OCI-LY3 (cell line): ENCODE measurements around the gene EPG5.

Experiments
- H2AFZ ChIP-seq: fragments of 200-600, 300-600 bp; shearing (Covaris generic); 2 replicates; pipeline ENCODE4 v1.6.0; 2014; ENCODE audit warnings: antibody characterized with exemption, low read depth, low read length
- H3K27ac ChIP-seq: fragments of 200-600, 300-600 bp; sonication (generic); 2 replicates; pipeline ENCODE4 v1.5.1; 2014; ENCODE audit warnings: mild to moderate bottlenecking, low read length, moderate library complexity, mixed read lengths
- H3K27me3 ChIP-seq: fragments of 200-600, 300-600 bp; sonication (generic); 2 replicates; pipeline ENCODE4 v1.6.1; 2014; ENCODE audit warnings: low read depth, low read length, mixed read lengths
- H3K36me3 ChIP-seq: fragments of 200-600, 300-600 bp; sonication (generic); replicated peaks from 2 replicates; pipeline ENCODE3; 2014; ENCODE audit warnings: low read depth, low read length, mixed read lengths
- H3K4me1 ChIP-seq: fragments of 300-600, 200-600 bp; sonication (generic); 2 replicates; pipeline ENCODE4 v1.6.1; 2014; ENCODE audit warnings: low read length, mixed read lengths
- H3K4me2 ChIP-seq: fragments of 200-600, 300-600 bp; sonication (generic); 2 replicates; pipeline ENCODE4 v1.6.1; 2014; ENCODE audit warnings: low read length, mixed read lengths
- H3K4me3 ChIP-seq: fragments of 300-600, 200-600 bp; sonication (generic); 2 replicates; pipeline ENCODE4 v1.5.1; 2014; ENCODE audit warnings: antibody characterized with exemption, mild to moderate bottlenecking, low read length, moderate library complexity
- H3K79me2 ChIP-seq: fragments of 300-600, 200-600 bp; shearing (Covaris generic); 2 replicates; pipeline ENCODE4 v1.6.1; 2014; ENCODE audit warnings: mild to moderate bottlenecking, low read length, mixed read lengths
- H3K9ac ChIP-seq: fragments of 300-600, 200-600 bp; shearing (Covaris generic); 2 replicates; pipeline ENCODE4 v1.6.0; 2014; ENCODE audit warnings: mild to moderate bottlenecking, low read length, moderate library complexity
- H3K9me3 ChIP-seq: fragments of 200-600, 300-600 bp; shearing (Covaris generic); 2 replicates; pipeline ENCODE4 v1.6.1; 2014; ENCODE audit warnings: low read length, mixed read lengths; ENCODE audit not compliant: insufficient read depth
- H4K20me1 ChIP-seq: fragments of 200-600, 300-600 bp; sonication (generic); 2 replicates; pipeline ENCODE4 v1.6.1; 2016; ENCODE audit warnings: low read length, mixed read lengths; ENCODE audit not compliant: insufficient read depth
- EZH2phosphoT487 ChIP-seq: fragments of 200-600 bp; shearing (Covaris generic); IDR thresholded peaks from 2 replicates; pipeline ENCODE4 v1.6.1; 2018; ENCODE audit warnings: antibody characterized with exemption, mixed run types, low read depth
- TF ChIP-seq, protein P1 (sequence below): fragments of 200-600, 300-600 bp; sonication (generic); IDR thresholded peaks from 2 replicates; pipeline ENCODE4 v1.5.1; 2014; ENCODE audit warnings: antibody characterized with exemption, low read length, low read depth

Gene EPG5

DNA sequence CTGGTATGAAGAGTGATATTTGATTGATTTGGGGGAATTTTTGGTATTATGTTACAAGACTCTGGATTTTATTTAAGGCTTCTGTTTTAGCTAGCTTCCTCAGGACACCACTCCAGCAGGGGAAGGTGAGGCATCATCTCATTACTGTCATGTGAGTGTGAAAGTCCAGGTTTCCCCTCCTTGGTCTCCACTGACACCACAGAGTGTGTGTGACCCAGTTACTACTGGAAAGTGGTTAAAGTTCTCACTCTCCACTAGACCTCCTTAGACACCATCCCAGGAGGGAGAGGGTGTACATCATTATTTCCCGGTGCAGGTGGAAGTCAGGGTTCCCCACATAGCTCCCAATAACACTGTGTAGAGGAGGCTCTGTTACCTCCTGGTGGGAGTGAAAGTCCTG lies 35.8 kb upstream of the EPG5 start:
- Histone ChIP-seq H3K79me2 (no peaks in the 10 kb centered on the region), H3K9me3 (no peaks in the 10 kb centered on the region), H3K27me3 (peaks cover 39% of the 10 kb centered on the region), H3K36me3 (no peaks in the 10 kb centered on the region), H3K27ac (no peak overlapping the region), H3K4me3 (no peak overlapping the region), H4K20me1 (peaks cover 6% of the 10 kb centered on the region; the same call in 1 of the 2 replicates), H3K4me1 (peaks cover 5% of the 10 kb centered on the region), H3K9ac (no peak overlapping the region), H3K4me2 (no peak overlapping the region), H2AFZ (no peak overlapping the region)
- TF ChIP-seq EZH2phosphoT487 = no peak
- TF ChIP-seq, protein P1, sequence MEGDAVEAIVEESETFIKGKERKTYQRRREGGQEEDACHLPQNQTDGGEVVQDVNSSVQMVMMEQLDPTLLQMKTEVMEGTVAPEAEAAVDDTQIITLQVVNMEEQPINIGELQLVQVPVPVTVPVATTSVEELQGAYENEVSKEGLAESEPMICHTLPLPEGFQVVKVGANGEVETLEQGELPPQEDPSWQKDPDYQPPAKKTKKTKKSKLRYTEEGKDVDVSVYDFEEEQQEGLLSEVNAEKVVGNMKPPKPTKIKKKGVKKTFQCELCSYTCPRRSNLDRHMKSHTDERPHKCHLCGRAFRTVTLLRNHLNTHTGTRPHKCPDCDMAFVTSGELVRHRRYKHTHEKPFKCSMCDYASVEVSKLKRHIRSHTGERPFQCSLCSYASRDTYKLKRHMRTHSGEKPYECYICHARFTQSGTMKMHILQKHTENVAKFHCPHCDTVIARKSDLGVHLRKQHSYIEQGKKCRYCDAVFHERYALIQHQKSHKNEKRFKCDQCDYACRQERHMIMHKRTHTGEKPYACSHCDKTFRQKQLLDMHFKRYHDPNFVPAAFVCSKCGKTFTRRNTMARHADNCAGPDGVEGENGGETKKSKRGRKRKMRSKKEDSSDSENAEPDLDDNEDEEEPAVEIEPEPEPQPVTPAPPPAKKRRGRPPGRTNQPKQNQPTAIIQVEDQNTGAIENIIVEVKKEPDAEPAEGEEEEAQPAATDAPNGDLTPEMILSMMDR = no peak

DNA sequence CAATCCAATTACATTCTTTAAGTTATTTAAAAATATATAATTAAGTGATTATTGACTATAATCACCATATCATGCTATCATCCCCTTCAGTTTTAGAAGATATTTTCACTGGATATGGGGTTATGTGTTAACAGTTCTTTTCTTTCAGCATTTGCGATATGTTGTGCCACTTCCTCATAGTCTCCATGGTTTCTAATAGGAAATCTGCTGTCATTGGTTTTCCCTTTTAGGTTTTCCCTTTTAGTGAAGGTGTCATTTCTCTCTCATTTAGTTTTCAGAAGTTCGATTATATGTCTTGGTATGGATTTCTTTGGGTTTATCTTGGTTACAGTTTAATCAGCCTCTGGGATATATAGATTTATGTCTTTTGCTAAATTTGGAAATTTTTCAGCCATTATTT lies 34.8 kb upstream of the EPG5 start:
- no peaks in the 10 kb centered on the region for H3K79me2 ChIP-seq
- no peaks in the 10 kb centered on the region for H3K36me3 ChIP-seq
- H2AFZ ChIP-seq = no peak overlapping the region
- TF ChIP-seq EZH2phosphoT487 = no peak
- TF ChIP-seq, protein P1 = no peak
- H3K4me2 ChIP-seq = no peak overlapping the region
- H3K4me1 ChIP-seq = peaks cover 11% of the 10 kb centered on the region
- H3K9me3 ChIP-seq = no peaks in the 10 kb centered on the region
- no peak overlapping the region for H3K4me3 ChIP-seq
- H3K9ac ChIP-seq = no peak overlapping the region
- H3K27ac ChIP-seq = no peak overlapping the region
- no peaks in the 10 kb centered on the region for H4K20me1 ChIP-seq
- peaks cover 29% of the 10 kb centered on the region for H3K27me3 ChIP-seq

DNA sequence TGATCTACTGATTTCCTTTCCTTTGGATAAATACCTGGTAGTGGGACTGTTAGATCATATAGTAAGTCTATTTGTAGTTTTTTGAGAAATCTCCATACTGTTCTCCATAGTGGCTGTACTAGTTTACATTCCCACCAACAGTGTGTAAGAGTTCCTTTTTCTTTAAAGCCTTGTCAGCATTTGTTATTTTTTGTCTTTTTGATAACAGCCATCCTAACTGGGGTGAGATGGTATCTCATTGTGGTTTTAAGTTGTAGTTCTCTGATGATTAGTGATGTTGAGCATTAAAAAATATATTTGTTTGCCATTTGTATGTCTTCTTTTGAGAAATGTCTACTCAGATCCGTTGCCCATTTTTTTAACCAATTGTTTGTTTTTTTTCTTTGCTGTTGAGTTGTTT lies 33.9 kb upstream of the EPG5 start:
- peaks cover 11% of the 10 kb centered on the region for H3K4me1 ChIP-seq
- no peaks in the 10 kb centered on the region for H3K9me3 ChIP-seq
- H3K4me2 ChIP-seq = no peak overlapping the region
- H3K9ac ChIP-seq = no peak overlapping the region
- H3K36me3 ChIP-seq = no peaks in the 10 kb centered on the region
- TF ChIP-seq EZH2phosphoT487 = no peak
- TF ChIP-seq, protein P1 = no peak
- H3K27ac ChIP-seq = no peak overlapping the region
- H3K4me3 ChIP-seq = no peak overlapping the region
- no peaks in the 10 kb centered on the region for H3K79me2 ChIP-seq
- peaks cover 27% of the 10 kb centered on the region for H3K27me3 ChIP-seq
- H2AFZ ChIP-seq = no peak overlapping the region
- H4K20me1 ChIP-seq = no peaks in the 10 kb centered on the region

- Histone ChIP-seq H4K20me1 (no peaks in the 10 kb centered on the region), H2AFZ (no peak overlapping the region), H3K27me3 (peaks cover 24% of the 10 kb centered on the region), H3K36me3 (no peaks in the 10 kb centered on the region), H3K9me3 (no peaks in the 10 kb centered on the region), H3K9ac (no peak overlapping the region), H3K27ac (no peak overlapping the region), H3K79me2 (no peaks in the 10 kb centered on the region), H3K4me2 (no peak overlapping the region), H3K4me3 (no peak overlapping the region), H3K4me1 (peaks cover 11% of the 10 kb centered on the region)
- TF ChIP-seq EZH2phosphoT487 = no peak
- TF ChIP-seq, protein P1 = no peak
These were observed 32.4 kb upstream of the EPG5 start for GRCh38 chr18:45999536-45999935.
